Fibroblast of pulmonary artery (primary cell): ENCODE measurements around the gene ABCB8.
A peak's percentile ranks its signal among the peaks of the same experiment; 100 is the strongest.

Experiments used
- DNase-seq: peaks from one replicate; pipeline ENCODE4 v3.0.0-alpha.2; 2010; ENCODE audit warnings: low read depth
- H3K4me3 ChIP-seq: replicated peaks from 2 replicates; pipeline ENCODE4 v1.5.1; 2011; ENCODE audit warnings: low read depth, mild to moderate bottlenecking, control low read depth, low read length, moderate library complexity
- TF ChIP-seq, protein P1 (sequence below): IDR thresholded peaks from 2 replicates; pipeline ENCODE4 v1.5.1; 2011; ENCODE audit warnings: mild to moderate bottlenecking, control low read depth, low read length, inconsistent platforms; ENCODE audit errors: missing control alignments

Gene ABCB8

DNA sequence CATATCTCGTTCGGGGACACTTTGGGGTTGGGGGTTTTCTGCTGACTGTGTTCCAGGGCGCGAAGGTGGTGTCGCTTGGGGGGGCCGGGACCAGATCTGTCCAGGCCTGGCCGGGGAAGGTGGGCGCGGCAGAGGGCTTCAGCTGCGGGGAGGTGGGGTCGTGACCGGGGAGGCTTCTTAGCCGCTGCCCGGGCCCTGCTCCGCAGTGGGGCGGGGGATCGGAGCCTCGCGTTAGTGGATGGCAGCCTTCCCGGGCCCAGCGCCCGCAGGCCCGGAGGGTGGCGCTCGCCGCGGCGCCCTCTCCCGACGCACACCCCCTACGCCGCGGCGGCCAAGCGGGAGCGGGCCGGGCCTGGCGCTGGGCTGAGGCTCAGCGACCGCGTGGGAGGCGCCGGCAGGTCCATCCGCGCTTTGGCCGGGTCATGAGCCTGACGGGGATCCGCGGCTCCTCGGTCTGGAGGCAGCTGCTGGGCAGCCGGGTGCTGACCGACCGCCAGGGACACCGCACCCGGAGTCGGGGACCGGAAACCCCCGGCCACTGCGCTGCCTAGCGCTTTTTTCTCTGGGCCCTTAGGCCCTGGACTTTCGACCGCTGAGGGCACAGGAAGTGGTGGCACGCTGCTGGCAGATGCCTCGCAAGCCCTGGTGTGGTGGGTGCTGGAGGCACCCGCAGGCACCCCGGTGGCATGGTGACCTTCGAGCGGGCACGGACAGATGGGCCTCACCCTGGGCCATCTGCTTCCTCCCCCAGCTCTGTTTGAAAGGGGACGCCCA, 59.2 kb downstream of the ABCB8 start:
- TF ChIP-seq, protein P1, sequence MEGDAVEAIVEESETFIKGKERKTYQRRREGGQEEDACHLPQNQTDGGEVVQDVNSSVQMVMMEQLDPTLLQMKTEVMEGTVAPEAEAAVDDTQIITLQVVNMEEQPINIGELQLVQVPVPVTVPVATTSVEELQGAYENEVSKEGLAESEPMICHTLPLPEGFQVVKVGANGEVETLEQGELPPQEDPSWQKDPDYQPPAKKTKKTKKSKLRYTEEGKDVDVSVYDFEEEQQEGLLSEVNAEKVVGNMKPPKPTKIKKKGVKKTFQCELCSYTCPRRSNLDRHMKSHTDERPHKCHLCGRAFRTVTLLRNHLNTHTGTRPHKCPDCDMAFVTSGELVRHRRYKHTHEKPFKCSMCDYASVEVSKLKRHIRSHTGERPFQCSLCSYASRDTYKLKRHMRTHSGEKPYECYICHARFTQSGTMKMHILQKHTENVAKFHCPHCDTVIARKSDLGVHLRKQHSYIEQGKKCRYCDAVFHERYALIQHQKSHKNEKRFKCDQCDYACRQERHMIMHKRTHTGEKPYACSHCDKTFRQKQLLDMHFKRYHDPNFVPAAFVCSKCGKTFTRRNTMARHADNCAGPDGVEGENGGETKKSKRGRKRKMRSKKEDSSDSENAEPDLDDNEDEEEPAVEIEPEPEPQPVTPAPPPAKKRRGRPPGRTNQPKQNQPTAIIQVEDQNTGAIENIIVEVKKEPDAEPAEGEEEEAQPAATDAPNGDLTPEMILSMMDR, result no peak
- peak overlapping the region; percentile 79 for H3K4me3 ChIP-seq
- peak; percentile 62 for DNase-seq

DNA sequence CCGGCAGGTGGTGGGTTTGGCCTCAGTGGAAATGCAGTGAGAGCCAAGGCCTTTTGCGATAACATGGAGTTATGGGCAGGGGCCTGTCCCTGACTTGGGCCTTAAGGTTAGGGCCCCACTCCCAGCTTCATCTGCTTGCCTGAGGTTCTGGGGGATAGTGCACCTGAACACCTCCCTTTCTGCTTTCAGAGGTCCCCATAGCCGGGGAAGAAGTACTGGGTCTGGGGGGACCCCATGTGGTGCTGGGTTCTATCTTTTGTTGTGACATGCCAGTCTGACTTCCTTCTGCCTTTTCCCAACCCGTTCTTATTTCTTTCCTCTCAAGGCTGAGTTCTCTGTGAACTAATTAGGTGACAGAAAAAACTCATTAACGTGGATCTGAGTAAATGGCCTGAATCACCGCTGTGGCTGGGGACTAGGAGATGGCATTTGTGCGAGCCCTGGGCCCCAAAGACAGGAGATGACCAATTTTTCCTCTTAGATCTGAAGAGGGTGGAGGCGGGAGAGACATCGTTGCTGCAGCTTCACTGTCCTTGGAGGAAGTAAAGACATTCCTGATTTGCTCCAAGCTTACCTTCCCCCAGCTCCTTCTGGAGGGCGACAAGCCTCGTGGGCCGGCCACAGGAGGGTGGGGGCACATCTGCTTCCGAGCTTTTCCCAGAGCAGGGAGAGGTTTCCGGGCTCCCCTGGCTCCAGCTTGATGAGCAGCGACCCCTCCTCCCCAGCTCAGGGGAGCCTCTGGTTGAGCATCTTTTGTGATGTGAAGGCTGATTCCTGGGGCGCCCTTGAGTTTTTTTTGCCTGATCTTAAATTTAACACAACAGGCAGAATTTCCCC, 60.0 kb downstream of the ABCB8 start:
- H3K4me3 ChIP-seq, result peak overlapping the region; percentile 79
- no peak for DNase-seq
- TF ChIP-seq, protein P1, result no peak

DNA sequence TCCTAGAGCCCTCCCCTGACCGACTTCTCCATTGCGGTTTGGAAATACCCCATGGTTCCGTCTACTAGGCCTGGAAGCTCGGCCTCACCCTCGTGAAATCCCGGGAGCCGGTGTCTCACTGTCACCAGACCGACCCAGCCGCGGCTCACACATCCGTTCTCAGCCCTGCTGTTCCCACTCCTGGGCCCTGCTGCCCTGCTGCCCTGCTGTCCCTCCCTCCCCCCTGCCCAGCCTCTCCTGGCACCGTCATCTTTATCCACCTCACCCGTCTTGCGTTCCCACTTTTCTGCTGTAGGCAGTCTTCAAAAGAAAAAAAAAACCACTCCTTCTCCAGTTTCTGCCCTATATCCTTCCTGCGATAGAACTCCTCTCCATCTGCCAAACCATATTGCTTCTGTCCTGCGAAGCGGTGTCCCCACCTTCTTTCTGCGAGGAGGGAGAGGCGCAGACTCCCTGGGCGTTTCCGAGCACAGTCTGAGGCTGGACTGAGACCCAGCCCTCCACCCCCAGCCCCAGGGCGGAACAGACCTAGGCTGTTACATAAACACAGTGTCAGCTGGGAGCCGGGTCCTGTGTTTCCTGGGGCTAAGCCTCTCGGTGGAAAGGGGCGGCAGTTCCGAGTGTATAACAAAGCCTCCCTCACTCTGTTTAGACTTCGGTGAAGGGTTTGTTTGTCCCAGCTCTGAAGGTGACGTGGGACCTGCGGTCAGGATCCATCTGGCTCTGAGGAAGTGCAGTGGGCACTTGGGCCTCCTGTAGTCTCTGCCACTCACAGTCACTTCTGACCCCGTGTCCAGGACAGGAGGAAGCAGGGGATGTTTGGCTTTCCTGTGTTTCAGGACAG, 60.8 kb downstream of the ABCB8 start:
- TF ChIP-seq, protein P1, result no peak
- H3K4me3 ChIP-seq, result peak overlapping the region; percentile 79
- DNase-seq, result peak; percentile 62

DNA sequence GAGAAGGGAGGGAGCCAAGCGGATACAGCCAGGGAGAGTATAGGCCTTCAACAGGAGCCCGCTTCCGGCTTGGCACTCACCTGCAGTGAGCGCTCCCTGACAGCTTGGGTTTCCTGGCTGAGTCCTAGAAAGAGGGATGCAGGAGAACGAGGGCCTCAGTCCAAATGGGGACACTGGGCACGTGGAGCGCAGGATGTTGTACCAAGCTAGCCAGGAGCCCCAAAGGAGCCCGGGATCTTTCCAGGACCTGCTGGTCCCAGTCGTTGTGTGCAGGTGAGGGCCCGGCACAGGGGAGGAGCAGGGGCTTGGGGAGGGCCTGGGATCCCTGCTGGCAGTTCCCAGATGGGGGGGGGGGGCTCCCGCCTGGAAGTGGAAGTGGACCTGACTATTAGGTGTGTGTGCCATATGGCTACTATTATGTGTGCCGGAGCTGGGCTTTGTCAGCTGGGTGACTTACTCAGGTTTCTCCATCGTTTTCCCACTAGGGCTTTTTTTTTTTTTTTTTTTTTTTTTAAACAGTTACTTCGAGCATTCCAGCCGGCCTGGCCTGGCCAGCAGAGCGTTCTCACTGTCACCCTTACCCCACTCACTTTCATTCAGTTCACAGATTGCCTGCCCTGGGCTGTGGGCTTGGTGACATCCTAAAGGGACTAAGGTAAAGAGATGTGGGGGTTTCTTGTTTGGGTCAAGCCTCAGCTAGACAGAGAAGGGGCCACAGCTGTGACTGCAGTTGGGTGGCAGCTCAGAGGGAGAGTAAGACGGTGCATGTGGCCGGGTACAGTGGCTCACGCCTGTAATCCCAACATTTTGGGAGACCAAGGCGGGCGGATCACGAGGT, 61.9 kb downstream of the ABCB8 start:
- DNase-seq, result no peak
- TF ChIP-seq, protein P1, result no peak
- no peak overlapping the region for H3K4me3 ChIP-seq

DNA sequence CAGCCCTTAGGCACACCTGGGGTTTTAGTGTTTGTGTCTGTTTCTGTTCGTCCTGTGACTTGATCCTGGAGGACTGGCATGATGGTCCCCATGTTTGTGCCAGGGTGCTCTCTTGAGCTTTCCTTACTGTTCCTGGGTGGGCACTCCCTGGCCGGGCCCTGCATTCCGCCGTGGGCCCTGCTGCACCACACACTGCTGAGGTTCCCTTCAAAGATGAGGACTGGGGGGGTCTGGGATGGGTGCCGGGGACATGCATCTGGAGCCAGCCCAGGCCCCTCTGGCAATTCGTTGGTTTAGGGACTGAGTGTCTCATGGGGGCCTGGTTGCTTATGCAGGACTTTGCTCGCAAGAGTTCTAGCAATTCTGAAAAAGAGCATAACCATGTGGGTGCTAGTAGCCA, 62.8 kb downstream of the ABCB8 start:
- DNase-seq, result no peak
- TF ChIP-seq, protein P1, result no peak
- H3K4me3 ChIP-seq, result no peak overlapping the region

DNA sequence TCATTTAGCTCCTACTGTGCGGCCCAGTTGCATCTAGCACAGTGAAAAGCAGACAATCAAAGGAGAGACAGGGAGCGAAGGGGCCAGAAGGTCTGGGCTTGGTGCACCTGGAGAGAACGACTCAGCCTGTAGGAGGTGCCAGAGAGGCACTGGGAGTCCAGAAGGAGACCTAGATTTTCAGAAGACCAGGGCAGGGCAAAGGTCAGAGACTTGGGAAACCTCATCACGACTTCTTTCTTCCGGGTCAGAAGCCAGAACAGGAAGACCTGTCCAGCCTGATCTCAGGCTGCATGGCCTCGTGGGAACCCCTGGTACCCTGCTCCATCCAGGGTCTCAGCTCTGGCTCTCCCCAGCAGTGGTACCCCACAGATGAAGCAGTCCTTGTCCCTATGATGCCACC, 63.2 kb downstream of the ABCB8 start:
- TF ChIP-seq, protein P1, result peak; percentile 61
- DNase-seq, result no peak
- H3K4me3 ChIP-seq, result no peak overlapping the region
